WTC11 (cell line): ENCODE results near the gene FMNL2. TPM values are rescaled to one million over a fixed set of nuclear protein-coding genes. Genes with fewer than 3 reads are reported as not detected.

Experiments
- ATAC-seq: fragments of 200-7000 bp; cut with Tn5 transposase; 2 replicates; pipeline ENCODE4 v1.10.0; 2021; ENCODE audit warnings: mild to moderate bottlenecking, moderate library complexity
- CTCF ChIA-PET: fragments of 300-600 bp; sonication (Branson Sonifier 250); formaldehyde crosslinking; loops from one replicate; lab custom pipeline; 2021; ENCODE audit warnings: antibody characterized with exemption; lab: Charles Lee
- POLR2A ChIA-PET: fragments of 350-600 bp; sonication (Branson Sonifier 250); formaldehyde crosslinking; loops from one replicate; lab custom pipeline; 2021; ENCODE audit warnings: antibody characterized with exemption; lab: Charles Lee
- DNase-seq: peaks from one replicate; pipeline ENCODE4 v3.0.0; 2021; ENCODE audit warnings: low spot score
- H3K27ac Mint-ChIP-seq: 2 replicates; pipeline ENCODE4 v1.8.0; 2021; ENCODE audit warnings: mixed read lengths
- H3K27me3 Mint-ChIP-seq: 2 replicates; pipeline ENCODE4 v1.8.0; 2021; ENCODE audit warnings: low read depth, mild to moderate bottlenecking, moderate library complexity, mixed read lengths
- H3K36me3 Mint-ChIP-seq: 2 replicates; pipeline ENCODE4 v1.8.0; 2021; ENCODE audit warnings: mixed read lengths
- H3K4me1 Mint-ChIP-seq: 2 replicates; pipeline ENCODE4 v1.8.0; 2022; ENCODE audit warnings: mixed read lengths
- H3K4me3 Mint-ChIP-seq: 2 replicates; pipeline ENCODE4 v1.8.0; 2021; ENCODE audit warnings: mild to moderate bottlenecking, moderate library complexity, mixed read lengths
- H3K9me3 Mint-ChIP-seq: 2 replicates; pipeline ENCODE4 v1.8.0; 2021; ENCODE audit warnings: mixed read lengths
- AR ChIP-seq: fragments of 250-450 bp; sonication (Bioruptor Pico); IDR thresholded peaks from 2 replicates; pipeline ENCODE4 v1.9.0; 2021; ENCODE audit warnings: mild to moderate bottlenecking
- CBFB ChIP-seq: sonication (generic); formaldehyde crosslinking; IDR thresholded peaks from 2 replicates; pipeline ENCODE4 v1.8.1; 2022; ENCODE audit warnings: mild to moderate bottlenecking, low read depth, missing genetic modification reagents
- CREB1 ChIP-seq: sonication (generic); formaldehyde crosslinking; IDR thresholded peaks from 2 replicates; pipeline ENCODE4 v1.8.0; 2023; ENCODE audit warnings: mild to moderate bottlenecking, missing genetic modification reagents
- ELF4 ChIP-seq: sonication (generic); formaldehyde crosslinking; IDR thresholded peaks from 2 replicates; pipeline ENCODE4 v1.8.1; 2022; ENCODE audit warnings: low read depth, mild to moderate bottlenecking, moderate library complexity, missing genetic modification reagents
- ESRRA ChIP-seq: sonication (generic); formaldehyde crosslinking; IDR thresholded peaks from 2 replicates; pipeline ENCODE4 v1.8.1; 2022; ENCODE audit warnings: mild to moderate bottlenecking, missing genetic modification reagents, borderline replicate concordance
- GABPB1 ChIP-seq: sonication (generic); formaldehyde crosslinking; IDR thresholded peaks from 2 replicates; pipeline ENCODE4 v1.8.1; 2023; ENCODE audit warnings: mild to moderate bottlenecking, missing genetic modification reagents
- GTF2I ChIP-seq: fragments of 250-450 bp; sonication (Bioruptor Pico); conservative IDR thresholded peaks from 2 replicates; pipeline ENCODE4 v1.4.0; 2021; ENCODE audit warnings: mild to moderate bottlenecking
- HMGXB4 ChIP-seq: sonication (generic); formaldehyde crosslinking; IDR thresholded peaks from 2 replicates; pipeline ENCODE4 v1.8.1; 2023; ENCODE audit warnings: mild to moderate bottlenecking, moderate library complexity, missing genetic modification reagents
- IRF2 ChIP-seq: sonication (generic); formaldehyde crosslinking; IDR thresholded peaks from 2 replicates; pipeline ENCODE4 v1.8.0; 2022; ENCODE audit warnings: low read depth, missing genetic modification reagents, borderline replicate concordance
- MLX ChIP-seq: sonication (generic); formaldehyde crosslinking; IDR thresholded peaks from 2 replicates; pipeline ENCODE4 v1.8.1; 2023; ENCODE audit warnings: mild to moderate bottlenecking, missing genetic modification reagents, moderate library complexity
- NR1H2 ChIP-seq: sonication (generic); formaldehyde crosslinking; IDR thresholded peaks from 2 replicates; pipeline ENCODE4 v1.9.0; 2021; ENCODE audit warnings: mild to moderate bottlenecking, moderate library complexity, missing genetic modification reagents
- ZNF121 ChIP-seq: sonication (generic); formaldehyde crosslinking; IDR thresholded peaks from 2 replicates; pipeline ENCODE4 v1.8.0; 2023; ENCODE audit warnings: missing genetic modification reagents
- ZNF138 ChIP-seq: sonication (generic); formaldehyde crosslinking; conservative IDR thresholded peaks from 2 replicates; pipeline ENCODE4 v1.8.1; 2022; ENCODE audit warnings: mild to moderate bottlenecking, moderate library complexity, missing genetic modification reagents
- ZNF219 ChIP-seq: sonication (generic); formaldehyde crosslinking; IDR thresholded peaks from 2 replicates; pipeline ENCODE4 v1.8.0; 2023; ENCODE audit warnings: missing genetic modification reagents, mild to moderate bottlenecking, borderline replicate concordance
- ZNF232 ChIP-seq: sonication (generic); formaldehyde crosslinking; IDR thresholded peaks from 2 replicates; pipeline ENCODE4 v1.8.0; 2022; ENCODE audit warnings: mild to moderate bottlenecking, missing genetic modification reagents
- total RNA-seq: library from RNA; stranded (reverse); gene quantifications from 3 replicates; pipeline ENCODE4 v1.2.3, GENCODE V29; 2021
- TF ChIP-seq, protein P1 (sequence below): fragments of 250-450 bp; sonication (Bioruptor Pico); IDR thresholded peaks from 2 replicates; pipeline ENCODE4 v1.8.0; 2021; ENCODE audit warnings: mild to moderate bottlenecking
- TF ChIP-seq, protein P2 (sequence below): sonication (generic); formaldehyde crosslinking; IDR thresholded peaks from 2 replicates; pipeline ENCODE4 v1.8.0; 2022; ENCODE audit warnings: missing genetic modification reagents

The FMNL2 gene
- total RNA-seq, 1 experiment from 2014 or later, result 43.0 TPM

GRCh38 chr2:152348388-152348787, 13.4 kb downstream of the FMNL2 start (continued):
- TF ChIP-seq ZNF219, result no peak
- no peak for TF ChIP-seq NR1H2 (CRISPR knock-in tag)

- Mint-ChIP-seq H3K27me3 (no peaks in the 10 kb centered on the region; the same call in 1 of the 2 replicates), H3K4me1 (peaks cover 7% of the 10 kb centered on the region; the same call in 1 of the 2 replicates), H3K27ac (no peak overlapping the region), H3K9me3 (0 out of 2 replicates have a peak, but pooled peaks cover 3% of the 10 kb centered on the region)
- ATAC-seq, result no peak
- ChIA-PET POLR2A (no interaction called here), CTCF (no interaction called here)
- TF ChIP-seq NR1H2 (CRISPR knock-in tag) (no peak), ZNF138 (CRISPR knock-in tag) (no peak), GABPB1 (CRISPR knock-in tag) (no peak), HMGXB4 (CRISPR knock-in tag) (no peak), ZNF121 (CRISPR knock-in tag) (no peak), MLX (CRISPR knock-in tag) (no peak), AR (CRISPR knock-in tag) (no peak), CBFB (CRISPR knock-in tag) (no peak), ELF4 (CRISPR knock-in tag) (no peak), CREB1 (no peak), GTF2I (CRISPR knock-in tag) (no peak), ZNF232 (CRISPR knock-in tag) (no peak), IRF2 (no peak), ESRRA (CRISPR knock-in tag) (no peak)
- TF ChIP-seq, protein P1, sequence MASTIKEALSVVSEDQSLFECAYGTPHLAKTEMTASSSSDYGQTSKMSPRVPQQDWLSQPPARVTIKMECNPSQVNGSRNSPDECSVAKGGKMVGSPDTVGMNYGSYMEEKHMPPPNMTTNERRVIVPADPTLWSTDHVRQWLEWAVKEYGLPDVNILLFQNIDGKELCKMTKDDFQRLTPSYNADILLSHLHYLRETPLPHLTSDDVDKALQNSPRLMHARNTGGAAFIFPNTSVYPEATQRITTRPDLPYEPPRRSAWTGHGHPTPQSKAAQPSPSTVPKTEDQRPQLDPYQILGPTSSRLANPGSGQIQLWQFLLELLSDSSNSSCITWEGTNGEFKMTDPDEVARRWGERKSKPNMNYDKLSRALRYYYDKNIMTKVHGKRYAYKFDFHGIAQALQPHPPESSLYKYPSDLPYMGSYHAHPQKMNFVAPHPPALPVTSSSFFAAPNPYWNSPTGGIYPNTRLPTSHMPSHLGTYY, result no peak
- TF ChIP-seq, protein P2, sequence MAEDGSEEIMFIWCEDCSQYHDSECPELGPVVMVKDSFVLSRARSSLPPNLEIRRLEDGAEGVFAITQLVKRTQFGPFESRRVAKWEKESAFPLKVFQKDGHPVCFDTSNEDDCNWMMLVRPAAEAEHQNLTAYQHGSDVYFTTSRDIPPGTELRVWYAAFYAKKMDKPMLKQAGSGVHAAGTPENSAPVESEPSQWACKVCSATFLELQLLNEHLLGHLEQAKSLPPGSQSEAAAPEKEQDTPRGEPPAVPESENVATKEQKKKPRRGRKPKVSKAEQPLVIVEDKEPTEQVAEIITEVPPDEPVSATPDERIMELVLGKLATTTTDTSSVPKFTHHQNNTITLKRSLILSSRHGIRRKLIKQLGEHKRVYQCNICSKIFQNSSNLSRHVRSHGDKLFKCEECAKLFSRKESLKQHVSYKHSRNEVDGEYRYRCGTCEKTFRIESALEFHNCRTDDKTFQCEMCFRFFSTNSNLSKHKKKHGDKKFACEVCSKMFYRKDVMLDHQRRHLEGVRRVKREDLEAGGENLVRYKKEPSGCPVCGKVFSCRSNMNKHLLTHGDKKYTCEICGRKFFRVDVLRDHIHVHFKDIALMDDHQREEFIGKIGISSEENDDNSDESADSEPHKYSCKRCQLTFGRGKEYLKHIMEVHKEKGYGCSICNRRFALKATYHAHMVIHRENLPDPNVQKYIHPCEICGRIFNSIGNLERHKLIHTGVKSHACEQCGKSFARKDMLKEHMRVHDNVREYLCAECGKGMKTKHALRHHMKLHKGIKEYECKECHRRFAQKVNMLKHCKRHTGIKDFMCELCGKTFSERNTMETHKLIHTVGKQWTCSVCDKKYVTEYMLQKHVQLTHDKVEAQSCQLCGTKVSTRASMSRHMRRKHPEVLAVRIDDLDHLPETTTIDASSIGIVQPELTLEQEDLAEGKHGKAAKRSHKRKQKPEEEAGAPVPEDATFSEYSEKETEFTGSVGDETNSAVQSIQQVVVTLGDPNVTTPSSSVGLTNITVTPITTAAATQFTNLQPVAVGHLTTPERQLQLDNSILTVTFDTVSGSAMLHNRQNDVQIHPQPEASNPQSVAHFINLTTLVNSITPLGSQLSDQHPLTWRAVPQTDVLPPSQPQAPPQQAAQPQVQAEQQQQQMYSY (CRISPR knock-in tag), result no peak
- TF ChIP-seq, all 79 proteins: peak for 0
- Mint-ChIP-seq H3K4me3 (no peak overlapping the region), H3K36me3 (peaks cover 8% of the 10 kb centered on the region)
- DNase-seq, result no peak
Measured at GRCh38 chr2:152349416-152349815, 14.4 kb downstream of the FMNL2 start.
